NCI-H2081 treated with DMSO at 0.1 percent for 48 hours (cell line): Measurements from ENCODE around the gene TLN1.

Experiments used
- DNase-seq: peaks from one replicate; lab custom pipeline; 2025; lab: John Stamatoyannopoulos, UW

The TLN1 gene

GRCh38 chr9:35661756-35662350 is 70.1 kb downstream of the TLN1 start:
- no peak for DNase-seq

GRCh38 chr9:35660966-35661415 is 71.0 kb downstream of the TLN1 start:
- DNase-seq, result no peak

- no peak for DNase-seq
Observed at GRCh38 chr9:35659340-35659739, 72.7 kb downstream of the TLN1 start.

GRCh38 chr9:35658968-35659220 is 73.1 kb downstream of the TLN1 start:
- no peak for DNase-seq

GRCh38 chr9:35658137-35658967 is 73.6 kb downstream of the TLN1 start, which contains the start of gene CCDC107:
CCDC107 (plus strand) TSS chr9:35658292; CDS start chr9:35658380, 88 bp downstream.
- peak; percentile 89 for DNase-seq

- DNase-seq, result peak; percentile 98
Observed at GRCh38 chr9:35657546-35658136, 74.4 kb downstream of the TLN1 start, which contains the start of gene RMRP. RMRP (minus strand) TSS chr9:35658019.

- DNase-seq, result no peak
Observed at GRCh38 chr9:35656831-35657545, 75.0 kb downstream of the TLN1 start.

GRCh38 chr9:35656348-35656747 is 75.6 kb downstream of the TLN1 start:
- no peak for DNase-seq

- no peak for DNase-seq
Observed at GRCh38 chr9:35653611-35654010, 78.4 kb downstream of the TLN1 start.

- no peak for DNase-seq
Observed at GRCh38 chr9:35652829-35653209, 79.2 kb downstream of the TLN1 start.

- DNase-seq, result no peak
Observed at GRCh38 chr9:35651956-35652828, 79.8 kb downstream of the TLN1 start.

- DNase-seq, result no peak
Observed at GRCh38 chr9:35650341-35651158, 81.4 kb downstream of the TLN1 start, which contains the start of gene SIT1. SIT1 (minus strand) TSS chr9:35650931; CDS start chr9:35650853, 78 bp downstream.

GRCh38 chr9:35649431-35650340 is 82.3 kb downstream of the TLN1 start:
- no peak for DNase-seq
